OCI-LY7 (cell line): ENCODE results near the gene RAB3D. TPM values are rescaled to one million over a fixed set of nuclear protein-coding genes. Genes with fewer than 3 reads are reported as not detected.
"Not testable (repeated sequence)": the region's sequence is repeated elsewhere in the genome, so short reads cannot be mapped to it uniquely, and the experiment has no call there.

ENCODE experiments used
- BruUV-seq: library from RNA; stranded (reverse); fragments of 400-500 nt; replicated peaks from 2 replicates; lab custom pipeline; 2021; lab: Mats Ljungman, UMichigan
- CTCF ChIA-PET: fragments of 300-600 bp; sonication (Branson Sonifier 250); formaldehyde crosslinking; loops from one replicate; lab custom pipeline; 2022; ENCODE audit warnings: antibody characterized with exemption; ENCODE audit not compliant: unreplicated experiment; lab: Charles Lee
- POLR2A ChIA-PET: fragments of 300-600 bp; sonication (Branson Sonifier 250); formaldehyde crosslinking; loops from one replicate; lab custom pipeline; 2022; ENCODE audit warnings: antibody characterized with exemption; lab: Charles Lee
- DNase-seq: peaks from one replicate; pipeline ENCODE4 v3.0.0-alpha.2; 2015; ENCODE audit warnings: low spot score
- H2AFZ ChIP-seq: fragments of 200-600 bp; sonication (generic), shearing (Covaris generic); 2 replicates; pipeline ENCODE4 v1.6.1; 2014; ENCODE audit warnings: mild to moderate bottlenecking, antibody characterized with exemption, low read length, moderate library complexity
- H3K27ac ChIP-seq: fragments of 200-600 bp; sonication (generic); 2 replicates; pipeline ENCODE4 v1.5.1; 2014; ENCODE audit warnings: mixed run types, low read depth, mild to moderate bottlenecking, moderate library complexity, low read length, inconsistent platforms; ENCODE audit not compliant: poor library complexity, severe bottlenecking
- H3K36me3 ChIP-seq: fragments of 200-600 bp; sonication (generic); 2 replicates; pipeline ENCODE4 v1.6.1; 2014; ENCODE audit warnings: mild to moderate bottlenecking, antibody characterized with exemption, low read length, moderate library complexity, mixed read lengths; ENCODE audit not compliant: insufficient read depth
- H3K4me1 ChIP-seq: fragments of 200-600 bp; sonication (generic); 2 replicates; pipeline ENCODE4 v1.5.1; 2014; ENCODE audit warnings: mild to moderate bottlenecking, low read length; ENCODE audit not compliant: insufficient read depth, poor library complexity, severe bottlenecking
- H3K4me2 ChIP-seq: fragments of 200-600 bp; sonication (generic); 2 replicates; pipeline ENCODE4 v1.6.1; 2014; ENCODE audit warnings: mild to moderate bottlenecking, low read length
- H3K4me3 ChIP-seq: fragments of 200-600 bp; sonication (generic); 2 replicates; pipeline ENCODE4 v1.5.1; 2014; ENCODE audit warnings: mild to moderate bottlenecking, low read depth, low read length; ENCODE audit not compliant: poor library complexity, severe bottlenecking
- H3K79me2 ChIP-seq: fragments of 200-600 bp; sonication (generic); 2 replicates; pipeline ENCODE4 v1.6.1; 2016; ENCODE audit warnings: low read depth, mild to moderate bottlenecking, low read length, moderate library complexity, mixed read lengths; ENCODE audit not compliant: insufficient read depth
- H3K9me2 ChIP-seq: fragments of 200-600 bp; sonication (generic); 2 replicates; pipeline ENCODE4 v1.6.1; 2016; ENCODE audit warnings: mild to moderate bottlenecking, low read length, mixed read lengths; ENCODE audit not compliant: insufficient read depth
- H3K9me3 ChIP-seq: fragments of 200-600 bp; sonication (generic); 2 replicates; pipeline ENCODE4 v1.6.1; 2014; ENCODE audit warnings: mild to moderate bottlenecking, mixed run types, low read length, mixed read lengths
- H4K20me1 ChIP-seq: fragments of 200-600 bp; sonication (generic); 2 replicates; pipeline ENCODE4 v1.6.1; 2014; ENCODE audit warnings: mild to moderate bottlenecking, antibody characterized with exemption, low read length, moderate library complexity, mixed read lengths; ENCODE audit not compliant: insufficient read depth
- EZH2phosphoT487 ChIP-seq: fragments of 200-600 bp; sonication (generic); IDR thresholded peaks from 2 replicates; pipeline ENCODE4 v1.6.1; 2018; ENCODE audit warnings: low read depth, borderline replicate concordance, mild to moderate bottlenecking, mixed run types, antibody characterized with exemption, low read length, moderate library complexity, mixed read lengths
- intact Hi-C: fragments of 100-400 bp; cut with micrococcal nuclease; formaldehyde crosslinking; loops from one replicate; pipeline ENCODE4 v1.10.0; 2022; ENCODE audit not compliant: unreplicated experiment
- total RNA-seq, 2 experiments: library from RNA; depleted of rRNA in 1 of 2; stranded (reverse); fragments of >200 nt in 1 of 2; shearing (Covaris generic) in 1 of 2; gene quantifications; 2 replicates each; pipeline ENCODE4 v1.2.3, GENCODE V29; 2014 to 2022
- TF ChIP-seq, protein P1 (sequence below): fragments of 200-600 bp; sonication (generic); conservative IDR thresholded peaks from 2 replicates; pipeline ENCODE4 v1.5.1; 2014; ENCODE audit warnings: mild to moderate bottlenecking, antibody characterized with exemption, low read length, moderate library complexity, mixed read lengths

The RAB3D gene
- total RNA-seq, 2 experiments from 2014 or later, result 1.9 to 8.4 TPM

DNA sequence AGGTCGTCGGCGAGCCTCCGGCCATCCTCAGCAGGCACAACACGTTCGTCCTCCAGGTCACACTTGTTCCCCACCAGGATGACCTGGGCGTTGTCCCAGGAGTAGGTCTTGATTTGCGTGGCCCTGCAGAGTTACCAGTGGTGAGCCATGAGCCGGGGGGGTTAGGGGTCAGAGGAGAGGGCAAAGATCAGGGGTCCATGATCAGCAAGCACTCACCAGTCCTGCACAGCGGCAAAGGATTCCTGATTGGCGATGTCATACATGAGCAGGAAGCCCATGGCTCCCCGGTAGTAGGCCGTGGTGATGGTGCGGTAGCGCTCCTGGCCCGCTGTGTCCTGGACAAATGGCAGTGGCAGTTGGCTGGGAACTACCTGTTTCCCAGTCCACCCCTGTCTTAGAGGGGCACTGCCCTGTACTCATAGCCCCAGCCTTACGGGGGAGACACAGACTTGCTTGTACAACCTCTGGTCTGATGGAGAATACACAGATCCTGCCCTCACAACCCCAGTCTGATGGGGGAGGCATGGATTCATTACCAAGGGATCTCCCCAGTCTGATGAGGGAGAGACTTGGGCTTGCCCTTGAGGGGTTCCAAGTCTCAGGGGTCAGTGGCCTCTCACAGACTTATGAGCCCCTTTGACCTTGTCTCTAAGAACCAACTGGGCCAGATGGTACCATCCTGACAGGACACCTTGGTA, 3.9 kb downstream of the RAB3D start:
- Histone ChIP-seq H3K4me2 (no peak overlapping the region), H3K9me2 (no peaks in the 10 kb centered on the region), H3K9me3 (no peaks in the 10 kb centered on the region), H3K4me1 (peaks cover 21% of the 10 kb centered on the region), H2AFZ (no peak overlapping the region), H3K36me3 (no peaks in the 10 kb centered on the region), H3K4me3 (no peak overlapping the region), H3K27ac (no peak overlapping the region), H3K79me2 (no peaks in the 10 kb centered on the region), H4K20me1 (no peaks in the 10 kb centered on the region)
- POLR2A ChIA-PET, result no interaction called here
- BruUV-seq, result no TSS peak
- CTCF ChIA-PET, result no interaction called here
- intact Hi-C loops, result no loop called here
- no peak for DNase-seq
- no peak for TF ChIP-seq EZH2phosphoT487
- TF ChIP-seq, protein P1, sequence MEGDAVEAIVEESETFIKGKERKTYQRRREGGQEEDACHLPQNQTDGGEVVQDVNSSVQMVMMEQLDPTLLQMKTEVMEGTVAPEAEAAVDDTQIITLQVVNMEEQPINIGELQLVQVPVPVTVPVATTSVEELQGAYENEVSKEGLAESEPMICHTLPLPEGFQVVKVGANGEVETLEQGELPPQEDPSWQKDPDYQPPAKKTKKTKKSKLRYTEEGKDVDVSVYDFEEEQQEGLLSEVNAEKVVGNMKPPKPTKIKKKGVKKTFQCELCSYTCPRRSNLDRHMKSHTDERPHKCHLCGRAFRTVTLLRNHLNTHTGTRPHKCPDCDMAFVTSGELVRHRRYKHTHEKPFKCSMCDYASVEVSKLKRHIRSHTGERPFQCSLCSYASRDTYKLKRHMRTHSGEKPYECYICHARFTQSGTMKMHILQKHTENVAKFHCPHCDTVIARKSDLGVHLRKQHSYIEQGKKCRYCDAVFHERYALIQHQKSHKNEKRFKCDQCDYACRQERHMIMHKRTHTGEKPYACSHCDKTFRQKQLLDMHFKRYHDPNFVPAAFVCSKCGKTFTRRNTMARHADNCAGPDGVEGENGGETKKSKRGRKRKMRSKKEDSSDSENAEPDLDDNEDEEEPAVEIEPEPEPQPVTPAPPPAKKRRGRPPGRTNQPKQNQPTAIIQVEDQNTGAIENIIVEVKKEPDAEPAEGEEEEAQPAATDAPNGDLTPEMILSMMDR, result no peak

DNA sequence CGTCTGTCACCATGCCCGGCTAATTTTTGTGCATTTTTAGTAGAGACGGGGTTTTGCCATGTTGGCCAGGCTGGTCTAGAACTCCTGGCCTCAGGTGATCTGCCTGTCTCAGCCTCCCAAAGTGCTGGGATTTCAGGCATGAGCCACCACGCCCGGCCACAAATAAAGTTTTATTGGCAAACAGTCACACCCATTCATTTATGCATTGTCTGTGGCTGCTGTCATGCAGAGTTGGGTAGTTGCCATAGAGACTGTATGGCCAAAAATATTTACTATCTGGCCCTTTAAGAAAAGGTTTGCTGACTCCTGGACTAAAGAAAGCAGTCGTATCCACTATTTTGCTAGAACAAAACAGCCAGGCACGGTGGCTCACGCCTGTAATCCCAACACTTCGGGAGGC, 5.6 kb downstream of the RAB3D start:
- H3K79me2 ChIP-seq, H3K4me3 ChIP-seq, H2AFZ ChIP-seq, H3K9me2 ChIP-seq, intact Hi-C loops, H3K4me1 ChIP-seq, POLR2A ChIA-PET, H3K27ac ChIP-seq, H4K20me1 ChIP-seq, BruUV-seq, CTCF ChIA-PET, H3K4me2 ChIP-seq, H3K36me3 ChIP-seq, H3K9me3 ChIP-seq, DNase-seq: not testable (repeated sequence)

DNA sequence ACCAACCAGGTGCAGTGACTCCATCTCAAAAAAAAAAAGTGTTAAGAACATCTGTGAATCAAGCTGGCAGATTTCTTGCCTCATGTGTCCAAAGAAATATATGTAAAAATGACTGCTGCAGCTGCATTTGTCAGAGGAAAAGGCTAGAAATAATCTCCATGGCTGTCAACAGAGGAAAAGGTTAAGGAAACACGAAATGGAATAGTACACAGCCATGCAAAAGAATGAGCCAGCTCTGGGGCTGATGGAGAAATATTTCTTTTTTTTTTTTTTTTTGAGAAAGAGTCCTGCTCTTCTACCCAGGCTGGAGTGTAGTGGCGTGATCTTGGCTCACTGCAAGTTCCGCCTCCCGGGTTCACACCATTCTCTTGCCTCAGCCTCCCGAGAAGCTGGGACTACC, 6.6 kb downstream of the RAB3D start:
- POLR2A ChIA-PET, result interaction anchor here (0.7 kb wide), 1 partner anchor 42 kb away, joined by 5 read pairs; no protein-coding TSS in a partner anchor
- intact Hi-C loops, result no loop called here
- BruUV-seq, result no TSS peak

More for the DNA sequence above, 6.6 kb downstream of the RAB3D start:
- no peak overlapping the region for H3K4me3 ChIP-seq
- H3K4me2 ChIP-seq, result no peak overlapping the region
- H3K4me1 ChIP-seq, result no peaks in the 10 kb centered on the region
- no peaks in the 10 kb centered on the region for H3K36me3 ChIP-seq
- H4K20me1 ChIP-seq, result no peaks in the 10 kb centered on the region
- no peaks in the 10 kb centered on the region for H3K79me2 ChIP-seq
- no peak for DNase-seq
- CTCF ChIA-PET, result no interaction called here
- H3K9me2 ChIP-seq, result no peaks in the 10 kb centered on the region
- H3K27ac ChIP-seq, result no peak overlapping the region
- H2AFZ ChIP-seq, result no peak overlapping the region
- no peak for TF ChIP-seq EZH2phosphoT487
- H3K9me3 ChIP-seq, result no peaks in the 10 kb centered on the region
